HEK293T (cell line): ENCODE results near the gene ZBTB17.

Source experiments
- ARNT ChIP-seq: fragments of 450-650 bp; IDR thresholded peaks from 2 replicates; pipeline ENCODE4 v1.6.1; 2017; ENCODE audit warnings: mild to moderate bottlenecking
- FOXM1 ChIP-seq: fragments of 450-650 bp; IDR thresholded peaks from 2 replicates; pipeline ENCODE4 v1.6.1; 2017; ENCODE audit warnings: mild to moderate bottlenecking, borderline replicate concordance
- LEF1 ChIP-seq: fragments of 450-650 bp; IDR thresholded peaks from 2 replicates; pipeline ENCODE4 v1.6.1; 2017; ENCODE audit warnings: mild to moderate bottlenecking, borderline replicate concordance
- PKNOX1 ChIP-seq: fragments of 450-650 bp; IDR thresholded peaks from 2 replicates; pipeline ENCODE4 v1.6.1; 2016

- no peak for TF ChIP-seq LEF1
- no peak for TF ChIP-seq ARNT
- TF ChIP-seq FOXM1: no peak
- TF ChIP-seq PKNOX1: no peak
Observed at GRCh38 chr1:15942661-15943327, 33.1 kb downstream of the ZBTB17 start.
